CD4-positive, alpha-beta T cell treated with Interleukin-15 for 1 hour (primary cell): ENCODE results near the gene CYP3A7.
"Not testable (repeated sequence)": the region's sequence is repeated elsewhere in the genome, so short reads cannot be mapped to it uniquely, and the experiment has no call there.

ENCODE experiments used
- DNase-seq: peaks from one replicate; pipeline ENCODE4 v3.0.0-alpha.2; 2020

Gene CYP3A7

DNA sequence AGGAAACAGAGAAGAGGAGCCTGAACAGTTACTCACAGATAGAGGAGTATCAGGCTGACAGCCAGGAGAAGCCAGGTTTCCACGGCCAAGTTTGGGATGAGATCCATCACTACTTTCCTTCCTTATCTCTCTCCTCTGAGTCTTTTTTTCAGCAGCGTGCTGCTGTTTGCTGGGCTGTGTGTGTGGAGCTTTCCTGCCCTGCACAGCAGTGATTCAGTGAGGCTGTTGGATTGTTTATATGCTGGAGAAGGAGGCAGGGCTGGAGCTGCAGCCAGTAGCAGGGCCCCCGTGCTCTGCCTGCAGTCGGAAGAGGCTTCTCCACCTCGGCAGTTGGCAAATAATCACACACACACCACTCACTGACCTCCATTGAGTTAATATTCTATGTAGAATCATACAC, at the start of gene CYP3A7:
Gene CYP3A7, minus strand, starts transcription at position 210 of the 400 bp plus-strand sequence. Its CDS starts 103 bp downstream, at position 107.
- DNase-seq: no peak

DNA sequence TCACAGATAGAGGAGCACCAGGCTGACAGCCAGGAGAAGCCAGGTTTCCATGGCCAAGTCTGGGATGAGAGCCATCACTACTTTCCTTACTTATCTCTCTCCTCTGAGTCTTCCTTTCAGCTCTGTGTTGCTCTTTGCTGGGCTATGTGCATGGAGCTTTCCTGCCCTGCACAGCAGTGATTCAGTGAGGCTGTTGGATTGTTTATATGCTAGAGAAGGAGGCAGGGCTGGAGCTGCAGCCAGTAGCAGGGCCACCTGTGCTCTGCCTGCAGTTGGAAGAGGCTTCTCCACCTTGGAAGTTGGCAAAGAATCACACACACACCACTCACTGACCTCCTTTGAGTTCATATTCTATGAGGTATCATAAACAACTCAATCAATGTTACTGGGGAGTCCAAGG, 49.0 kb upstream of the CYP3A7 start, which contains the start of gene CYP3A4:
Gene CYP3A4, minus strand, starts transcription at position 178 of the 400 bp plus-strand sequence. Its CDS starts 103 bp downstream, at position 75.
- DNase-seq: no peak

DNA sequence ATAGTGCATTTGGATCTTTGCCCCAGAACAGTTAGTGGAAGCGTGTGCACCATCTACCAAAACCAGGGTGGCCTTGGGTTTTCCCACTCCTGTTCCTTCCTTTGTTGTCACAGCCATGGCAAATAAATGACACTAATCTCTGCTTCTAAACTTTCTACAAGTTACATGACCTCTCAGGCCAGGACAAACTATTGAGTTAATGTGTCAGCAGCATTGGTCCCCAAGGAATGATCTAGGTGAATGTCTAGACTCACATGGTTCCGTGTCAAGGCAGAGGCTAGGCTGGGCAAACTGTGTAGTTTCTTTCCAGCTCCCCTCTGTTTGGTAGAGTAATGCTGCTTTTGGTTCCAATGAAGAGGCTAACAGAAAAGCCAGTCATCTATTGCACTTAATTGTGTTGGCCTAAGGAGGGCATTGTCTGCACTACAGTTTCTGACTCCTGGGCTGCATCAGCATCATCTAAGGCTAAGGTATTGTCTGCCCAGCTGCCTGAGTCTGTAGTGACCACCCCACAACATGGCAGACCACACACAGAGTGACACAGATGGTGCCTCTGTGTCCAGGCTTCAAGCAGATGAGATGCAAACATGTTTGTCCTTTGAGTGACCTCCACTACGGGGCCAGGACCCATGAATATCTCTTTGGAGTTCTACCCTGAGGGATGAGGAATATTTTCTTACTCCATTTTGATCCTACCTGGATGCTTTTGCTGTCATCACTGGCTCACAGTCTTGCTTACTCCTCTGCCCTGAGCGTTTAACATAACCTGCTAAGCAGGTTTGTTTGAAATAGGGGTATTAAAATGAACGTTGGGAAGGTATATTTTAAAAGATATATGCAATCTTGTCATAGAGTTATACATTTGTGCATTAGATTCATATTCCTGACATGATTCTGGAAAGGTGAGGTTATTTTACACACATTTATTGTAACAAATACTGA, 47.3 kb upstream of the CYP3A7 start:
- DNase-seq: no peak

DNA sequence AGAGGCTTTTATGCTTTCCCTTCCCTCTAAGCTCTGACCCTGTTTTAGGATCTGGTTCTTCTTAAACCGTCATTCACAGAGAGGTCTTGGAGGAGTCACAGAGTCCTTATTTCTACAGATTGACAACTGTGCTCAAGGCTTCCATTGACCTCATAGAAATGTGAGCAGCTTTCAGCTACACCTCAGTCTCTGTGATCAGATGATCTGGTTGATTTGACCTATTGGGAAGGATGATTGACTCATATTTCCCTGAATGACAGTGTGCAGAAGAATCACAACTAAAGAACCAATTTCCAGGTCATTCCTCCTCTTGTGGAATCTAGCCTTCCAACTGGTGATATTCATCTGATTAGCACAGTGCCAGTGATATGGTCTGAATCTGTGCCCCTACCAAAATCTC, 45.6 kb upstream of the CYP3A7 start:
- no peak for DNase-seq

DNA sequence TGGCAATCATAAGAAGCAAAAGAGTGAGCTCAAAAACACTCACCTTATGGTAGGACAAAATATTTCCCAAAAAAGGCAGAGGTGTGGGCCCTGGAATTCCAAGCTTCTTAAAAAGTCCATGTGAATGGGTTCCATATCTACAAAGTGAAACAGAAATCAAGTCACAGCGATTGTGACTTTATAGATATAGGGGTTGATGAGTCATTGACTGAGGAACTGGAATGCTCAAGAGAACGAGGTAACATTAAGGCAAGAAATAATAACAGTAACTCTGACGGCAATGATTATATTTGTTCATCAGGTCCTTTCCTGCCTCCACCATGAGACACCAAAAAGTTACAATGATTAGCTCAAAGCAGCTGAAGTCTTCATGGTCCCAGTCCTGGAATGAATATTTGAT, 45.0 kb upstream of the CYP3A7 start:
- no peak for DNase-seq

DNA sequence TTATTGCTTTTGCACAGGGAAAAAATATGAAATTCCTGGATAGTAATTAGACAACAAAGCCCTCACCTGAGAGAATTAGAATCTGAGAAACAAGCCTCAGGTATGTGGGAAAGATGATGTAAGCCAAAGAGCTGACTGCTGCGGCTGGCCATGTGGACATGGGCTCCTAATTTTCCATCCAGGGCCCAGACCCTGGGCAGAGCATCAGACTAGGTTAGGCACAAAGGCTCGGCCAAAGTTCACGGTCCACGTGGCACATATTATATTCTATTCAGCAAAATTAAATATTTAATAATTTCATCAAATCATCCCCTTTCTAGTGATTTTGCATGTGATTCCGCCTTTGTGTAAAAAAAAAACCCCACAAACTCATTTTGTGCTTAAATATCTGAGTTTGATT, 43.9 kb upstream of the CYP3A7 start:
- DNase-seq: no peak

DNA sequence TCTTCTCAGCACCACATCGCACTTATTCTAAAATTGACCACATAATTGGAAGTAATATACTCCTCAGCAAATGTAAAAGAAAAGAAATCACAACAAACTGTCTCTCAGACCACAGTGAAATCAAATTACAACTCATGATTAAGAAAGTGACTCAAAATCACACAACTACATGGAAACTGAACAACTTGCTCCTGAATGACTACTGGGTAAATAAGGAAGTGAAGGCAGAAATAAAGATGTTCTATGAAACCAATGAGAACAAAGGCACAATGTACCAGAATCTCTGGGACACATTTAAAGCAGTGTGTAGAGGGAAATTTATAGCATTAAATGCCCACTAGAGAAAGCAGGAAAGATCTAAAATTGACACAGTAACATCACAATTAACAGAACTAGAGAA, 38.4 kb upstream of the CYP3A7 start:
- not testable (repeated sequence) for DNase-seq

DNA sequence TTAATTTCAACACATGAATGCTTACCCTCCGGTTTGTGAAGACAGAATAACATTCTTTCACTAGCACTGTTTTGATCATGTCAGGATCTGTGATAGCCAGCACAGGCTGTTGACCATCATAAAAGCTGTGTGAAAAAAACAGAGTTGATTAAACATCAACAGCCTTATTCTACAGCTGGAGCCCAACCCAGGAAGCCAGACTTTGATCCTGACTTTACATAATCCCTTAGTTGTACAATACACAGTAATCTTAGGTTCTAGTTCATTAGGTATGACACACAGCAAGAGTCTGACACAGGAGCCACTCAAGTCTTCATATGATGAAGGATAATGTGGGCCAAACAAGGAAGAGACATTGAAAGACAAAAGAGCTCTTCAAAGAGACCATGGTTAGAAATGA, 37.6 kb upstream of the CYP3A7 start:
- DNase-seq: no peak

DNA sequence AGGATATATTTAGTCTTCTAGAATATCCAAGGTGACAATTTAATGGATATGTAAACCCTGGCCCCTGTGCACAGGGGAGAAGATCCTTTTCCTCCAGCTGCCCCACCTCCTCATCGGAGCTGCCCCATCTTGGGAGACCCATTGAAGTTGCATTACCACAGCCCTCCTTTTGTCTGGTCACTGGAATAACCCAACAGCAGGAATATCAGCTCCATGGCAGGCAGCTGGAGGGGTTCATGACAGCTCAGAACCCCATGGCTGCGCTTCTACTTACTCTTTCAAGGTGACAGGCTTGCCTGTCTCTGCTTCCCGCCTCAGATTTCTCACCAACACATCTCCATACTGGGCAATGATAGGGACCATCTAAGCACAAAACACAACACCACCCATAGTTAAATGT, 34.5 kb upstream of the CYP3A7 start:
- DNase-seq: not testable (repeated sequence)

DNA sequence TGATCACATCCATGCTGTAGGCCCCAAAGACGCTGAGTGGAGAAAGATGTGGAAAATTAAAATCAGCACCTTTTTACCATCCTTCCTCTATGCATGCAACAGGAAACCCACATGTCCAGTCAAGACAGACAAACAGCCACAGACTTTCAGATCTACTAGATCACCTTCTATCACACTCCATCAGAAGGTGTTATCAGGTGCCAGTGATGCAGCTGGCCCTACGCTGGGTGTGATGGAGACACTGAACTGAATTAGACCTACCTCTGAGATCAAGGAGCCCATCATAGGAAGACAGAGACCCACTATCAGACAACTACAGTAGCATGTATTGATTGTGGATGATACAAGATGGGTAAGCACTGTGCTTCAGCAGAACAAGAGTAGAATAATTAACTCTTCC, 33.5 kb upstream of the CYP3A7 start:
- DNase-seq: no peak

DNA sequence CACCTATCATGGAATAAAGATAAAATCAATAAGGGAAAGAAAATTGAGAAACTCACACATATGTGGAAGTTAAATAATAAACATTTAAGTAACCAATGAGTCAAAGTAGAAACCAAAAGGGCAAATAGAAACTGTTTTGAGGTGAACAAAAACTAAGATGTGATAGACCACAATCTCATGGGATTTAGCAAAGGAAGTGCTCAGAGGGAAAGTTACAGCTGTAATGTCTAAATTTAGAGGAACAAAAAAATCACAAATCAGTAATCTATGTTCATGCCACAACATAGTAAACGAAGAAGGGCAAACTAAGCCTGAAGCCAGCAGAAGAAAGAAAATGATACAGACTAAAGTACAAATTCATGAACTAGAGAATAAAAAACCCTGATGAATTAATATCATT, 32.7 kb upstream of the CYP3A7 start:
- DNase-seq: no peak

DNA sequence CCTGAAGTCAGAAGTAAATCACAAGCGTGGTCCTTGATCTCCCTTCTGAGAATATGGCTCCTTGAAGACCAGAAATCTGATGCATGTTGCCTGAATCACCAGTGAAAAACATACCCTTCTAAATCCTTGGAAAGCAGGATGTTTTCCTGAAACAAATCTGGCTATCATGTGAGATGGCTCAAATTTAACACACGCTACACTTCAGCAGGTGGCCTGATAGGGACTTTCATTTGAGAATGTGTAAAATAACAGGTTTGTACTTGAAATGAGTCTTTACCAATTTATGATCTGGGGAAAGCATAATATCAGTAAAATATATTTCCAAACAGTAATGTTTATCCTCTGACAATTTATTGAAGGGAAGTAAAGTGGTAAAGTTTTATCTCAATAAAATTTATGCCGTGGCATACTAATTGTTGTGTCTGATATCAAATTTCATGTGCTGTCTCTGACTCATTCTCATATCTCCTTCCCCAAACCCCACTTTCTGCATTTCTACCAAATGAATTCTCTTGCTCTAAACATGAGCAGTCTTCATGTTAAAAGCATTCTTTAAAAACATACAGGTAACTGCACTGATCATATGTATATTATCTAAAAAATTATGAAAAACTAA, 31.6 kb upstream of the CYP3A7 start:
- DNase-seq: no peak

DNA sequence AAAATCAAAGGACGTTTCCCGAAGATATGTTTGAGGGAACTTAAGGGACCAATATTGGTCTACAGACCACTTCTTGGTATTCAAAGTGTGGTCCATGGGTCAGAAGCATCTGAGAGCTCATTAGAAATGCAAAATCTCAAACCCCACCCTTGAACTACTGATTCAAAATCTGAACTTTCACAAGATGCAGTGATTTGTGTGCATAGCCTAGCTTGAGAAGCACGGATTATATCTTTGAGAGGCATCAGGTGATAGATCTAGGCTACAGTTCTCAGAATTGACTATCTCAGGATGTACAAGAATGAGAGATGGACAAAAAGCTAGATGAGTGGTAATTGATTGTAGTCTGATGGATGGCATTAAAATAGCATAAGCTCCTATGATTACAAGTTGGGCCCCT, 29.5 kb upstream of the CYP3A7 start:
- no peak for DNase-seq

DNA sequence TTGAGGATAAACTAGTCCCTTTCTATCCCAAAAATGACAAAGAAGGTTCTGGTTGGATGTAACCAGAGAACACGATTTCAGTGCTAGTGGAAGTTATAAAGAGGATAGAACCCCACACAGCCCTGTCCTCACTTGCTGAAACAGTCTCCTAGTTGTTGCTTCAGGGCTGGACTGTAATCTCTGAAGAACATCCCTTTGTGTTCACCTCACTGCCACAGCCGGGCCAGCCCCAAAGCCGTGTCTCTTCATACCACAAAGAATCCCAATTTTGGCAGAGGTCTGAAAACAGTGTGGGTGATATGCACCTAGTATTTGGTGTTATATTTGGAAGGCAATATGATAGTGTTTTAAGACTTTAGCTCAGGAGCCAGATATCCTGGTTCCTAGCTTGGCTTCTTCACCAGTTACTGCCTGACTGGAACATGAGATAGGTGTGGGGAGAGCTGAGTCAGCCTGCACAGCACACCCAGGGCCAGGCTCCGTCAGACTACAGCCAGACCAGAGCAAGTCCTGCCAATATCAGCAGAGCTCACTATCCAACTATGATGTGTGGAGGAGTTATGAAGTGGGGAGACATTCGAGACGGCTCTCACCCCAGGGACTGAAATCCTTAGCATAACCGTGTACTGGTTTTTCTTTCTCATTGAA, 27.8 kb upstream of the CYP3A7 start:
- DNase-seq: no peak

DNA sequence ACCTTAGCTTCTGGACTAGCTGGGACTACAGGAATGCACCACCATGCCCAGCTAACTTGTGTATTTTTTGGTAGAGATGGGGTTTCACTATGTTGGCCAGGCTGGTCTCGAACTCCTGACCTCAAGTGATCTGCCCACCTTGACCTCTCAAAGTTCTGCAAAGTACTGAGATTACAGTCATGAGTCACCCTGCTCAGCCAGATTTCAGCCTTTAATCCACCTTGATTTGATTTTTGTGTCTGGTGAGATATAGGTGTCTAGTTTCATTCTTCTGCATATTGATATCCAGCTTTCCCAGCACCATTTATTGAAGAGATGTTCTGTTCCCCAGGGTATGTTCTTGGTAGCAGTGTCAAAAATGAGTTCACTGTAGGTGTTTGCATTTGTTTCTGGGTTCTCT, 20.1 kb upstream of the CYP3A7 start:
- DNase-seq: no peak

DNA sequence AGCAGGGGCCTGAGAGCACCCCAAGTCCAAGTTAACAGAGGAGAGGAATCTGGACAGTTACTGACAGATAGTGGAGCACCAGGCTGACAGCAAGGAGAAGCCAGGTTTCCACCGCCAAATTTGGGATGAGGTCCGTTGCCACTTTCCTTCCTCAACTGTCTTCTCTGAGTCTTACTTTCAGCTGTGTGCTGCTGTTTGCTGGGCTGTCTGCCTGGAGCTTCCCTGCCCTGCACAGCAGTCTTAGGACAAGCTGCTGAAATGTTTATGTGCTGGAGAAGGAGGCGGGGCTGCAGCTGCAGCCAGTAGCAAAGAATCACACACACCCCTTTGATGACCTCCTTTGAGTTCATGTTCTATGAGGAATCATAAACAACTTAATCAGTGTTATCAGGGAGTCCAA, 17.4 kb upstream of the CYP3A7 start:
- DNase-seq: no peak

DNA sequence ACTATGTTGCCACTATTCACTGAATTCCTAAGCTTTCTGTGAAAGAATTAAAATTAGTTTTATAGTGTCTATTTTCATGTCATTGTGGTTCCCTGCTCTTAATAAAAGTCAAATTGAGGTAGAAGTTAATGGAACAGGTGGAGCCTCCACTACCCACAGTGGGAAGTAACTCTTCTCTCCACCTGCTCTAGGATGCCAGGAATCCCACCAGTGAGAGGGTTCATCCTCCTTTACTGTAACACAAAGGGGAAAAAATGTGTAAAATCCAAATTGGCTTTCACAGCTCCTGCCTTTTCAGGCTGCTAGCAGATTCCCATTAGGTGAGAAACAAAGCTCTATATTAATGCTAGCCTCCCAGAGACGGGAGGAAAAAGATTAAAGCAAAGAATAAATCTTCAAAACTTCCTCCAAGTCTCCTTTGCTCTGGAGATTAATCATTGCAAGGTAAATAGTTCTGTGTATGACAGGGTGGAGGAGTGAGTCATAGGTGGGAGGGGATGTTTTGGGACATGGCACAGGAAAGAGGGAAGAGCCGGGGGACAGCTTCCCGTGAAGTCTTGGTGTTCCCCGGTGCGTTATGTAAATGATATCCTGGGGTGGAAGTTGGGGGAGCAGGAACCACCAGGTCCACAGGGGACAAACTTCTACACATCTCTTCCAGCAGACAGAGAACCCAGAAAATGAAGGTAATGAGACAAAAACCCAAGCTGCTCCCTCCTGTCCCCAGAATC, 16.5 kb upstream of the CYP3A7 start:
- not testable (repeated sequence) for DNase-seq

DNA sequence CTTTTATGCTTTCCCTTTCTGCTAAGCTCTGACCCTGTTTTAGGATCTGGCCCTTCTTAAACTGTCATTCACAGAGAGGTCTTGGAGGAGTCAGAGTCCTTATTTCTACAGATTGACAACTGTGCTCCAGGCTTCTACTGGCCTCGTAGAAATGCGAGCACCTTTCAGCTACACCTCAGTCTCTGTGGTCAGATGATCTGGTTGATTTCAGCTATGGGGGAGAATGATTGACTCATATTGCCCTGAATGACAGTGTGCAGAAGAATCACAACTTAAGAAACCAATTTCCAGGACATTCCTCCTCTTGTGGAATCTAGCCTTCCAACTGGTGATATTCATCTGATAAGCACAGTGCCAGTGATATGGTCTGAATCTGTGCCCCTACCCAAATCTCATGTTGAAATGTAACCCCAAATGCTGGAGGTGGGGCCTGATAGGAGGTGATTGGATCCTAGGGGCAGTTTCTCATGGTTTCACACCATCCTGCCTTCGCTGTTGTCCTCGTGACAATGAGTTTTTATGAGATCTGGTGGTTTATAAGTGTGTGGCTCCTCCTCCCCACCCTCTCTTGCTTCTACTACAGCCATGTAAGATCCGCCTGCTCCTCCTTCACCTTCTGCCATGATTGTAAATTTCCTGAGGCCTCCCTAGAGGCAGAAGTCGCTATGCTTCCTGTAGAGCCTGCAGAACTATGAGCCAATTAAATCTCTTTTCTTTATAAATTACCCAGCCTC, 14.0 kb upstream of the CYP3A7 start:
- no peak for DNase-seq

DNA sequence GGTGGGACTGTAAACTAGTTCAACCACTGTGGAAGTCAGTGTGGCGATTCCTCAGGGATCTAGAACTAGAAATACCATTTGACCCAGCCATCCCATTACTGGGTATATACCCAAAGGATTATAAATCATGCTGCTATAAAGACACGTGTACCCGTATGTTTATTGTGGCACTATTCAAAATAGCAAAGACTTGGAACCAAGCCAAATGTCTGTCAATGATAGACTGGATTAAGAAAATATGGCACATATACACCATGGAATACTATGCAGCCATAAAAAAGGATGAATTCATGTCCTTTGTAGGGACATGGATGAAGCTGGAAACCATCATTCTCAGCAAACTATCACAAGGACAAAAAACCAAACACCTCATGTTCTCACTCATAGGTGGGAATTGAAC, 11.9 kb upstream of the CYP3A7 start:
- DNase-seq: not testable (repeated sequence)

DNA sequence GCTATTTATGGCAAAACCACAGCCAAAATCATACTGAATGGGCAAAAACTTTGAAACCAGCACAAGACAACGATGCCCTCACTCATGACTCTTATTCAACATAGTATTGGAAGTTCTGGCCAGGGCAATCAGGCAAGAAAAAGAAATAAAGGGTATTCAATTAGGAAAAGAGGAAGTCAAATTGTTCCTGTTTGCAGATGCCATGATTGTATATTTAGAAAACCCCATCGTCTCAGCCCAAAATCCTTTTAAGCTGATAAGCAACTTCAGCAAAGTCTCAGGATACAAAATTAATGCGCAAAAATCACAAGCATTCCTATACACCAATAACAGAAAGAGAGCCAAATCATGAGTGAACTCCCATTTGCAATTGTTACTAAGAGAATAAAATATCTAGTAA, 10.4 kb upstream of the CYP3A7 start:
- not testable (repeated sequence) for DNase-seq

DNA sequence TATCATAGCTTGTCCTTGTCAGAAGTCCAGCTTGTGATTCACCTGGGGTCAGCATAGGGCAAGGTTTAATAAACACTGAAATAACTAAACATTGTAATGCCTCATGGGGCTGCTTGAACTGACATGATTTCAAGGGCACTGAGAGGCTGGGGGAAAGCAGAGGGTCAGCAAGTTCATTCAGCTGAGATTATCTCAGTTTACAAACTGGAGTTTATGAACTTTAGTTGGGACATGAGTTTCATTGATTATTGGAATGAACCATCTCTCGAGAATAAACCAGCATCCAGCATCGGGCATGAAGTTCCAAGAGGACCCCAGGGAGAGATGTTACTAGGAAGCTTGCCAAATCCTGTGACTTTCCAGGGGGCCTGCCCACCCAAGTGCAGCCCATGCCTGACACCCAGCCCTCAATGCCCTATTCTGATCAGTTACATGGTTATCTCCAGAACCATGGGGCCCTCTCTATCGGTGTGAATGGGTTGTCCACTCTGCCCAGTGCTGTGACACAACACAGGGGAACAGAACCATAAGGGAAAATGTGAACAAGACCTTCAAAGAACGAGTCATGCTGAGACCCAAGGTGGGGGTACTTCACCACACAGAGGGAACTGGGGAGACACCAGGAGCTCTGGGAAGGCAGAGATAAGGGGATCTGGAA, 7.9 kb upstream of the CYP3A7 start:
- no peak for DNase-seq

DNA sequence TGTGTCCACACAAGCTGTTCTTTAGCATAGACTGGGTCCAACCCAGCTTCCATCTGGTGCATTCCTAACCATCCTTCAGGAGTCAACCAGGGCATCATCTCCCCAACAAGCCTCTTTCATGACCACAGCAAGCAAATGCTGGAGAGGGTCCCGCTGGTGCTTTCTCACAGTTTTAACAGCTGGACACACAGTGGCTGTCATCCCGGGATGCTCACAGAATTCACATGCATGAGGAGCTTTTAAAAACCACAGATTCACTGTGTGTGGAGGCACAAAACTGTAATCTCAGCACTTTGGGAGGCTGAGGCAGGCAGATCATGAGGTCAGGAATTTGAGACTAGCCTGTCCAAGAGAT, 6.4 kb upstream of the CYP3A7 start:
- DNase-seq: no peak
